H1 (cell line): ENCODE data around the gene CD248. TPM values are rescaled to one million over a fixed set of nuclear protein-coding genes. Genes with fewer than 3 reads are reported as not detected.

Experiments
- CTCF ChIA-PET: fragments of 300-600 bp; sonication (Branson Sonifier 250); formaldehyde crosslinking; loops from one replicate; lab custom pipeline; 2021; ENCODE audit not compliant: partially characterized antibody; lab: Charles Lee
- POLR2A ChIA-PET: fragments of 300-600 bp; sonication (Branson Sonifier 250); formaldehyde crosslinking; loops from one replicate; lab custom pipeline; 2021; ENCODE audit warnings: inconsistent platforms; ENCODE audit not compliant: partially characterized antibody; lab: Charles Lee
- DNase-seq, 2 experiments: peaks; one replicate each; pipeline versions ENCODE4 v3.0.0 to v3.0.0-alpha.2; 2010 to 2022; ENCODE audit warnings: low spot score in 2 of 2, low read depth in 1 of 2, mixed read lengths in 1 of 2
- FAIRE-seq: peaks from 2 replicates; lab custom pipeline; 2011; peaks lifted over from hg19 to GRCh38; lab: Jason Lieb, UNC
- H2AFZ ChIP-seq: 2 replicates; pipeline ENCODE4 v1.8.1; 2012; ENCODE audit warnings: low read length, inconsistent platforms
- H2AK5ac ChIP-seq: 2 replicates; pipeline ENCODE4 v1.6.1; 2013; ENCODE audit warnings: low read depth, low read length
- H2BK120ac ChIP-seq: replicated peaks from 2 replicates; pipeline ENCODE3; 2013; ENCODE audit warnings: low read depth, low read length, inconsistent platforms
- H2BK12ac ChIP-seq: 2 replicates; pipeline ENCODE4 v1.6.1; 2013; ENCODE audit warnings: low read depth, low read length
- H2BK15ac ChIP-seq: 2 replicates; pipeline ENCODE4 v1.6.1; 2013; ENCODE audit warnings: low read length
- H2BK20ac ChIP-seq: 2 replicates; pipeline ENCODE4 v1.6.1; 2013; ENCODE audit warnings: low read length
- H2BK5ac ChIP-seq: 2 replicates; pipeline ENCODE4 v1.6.1; 2013; ENCODE audit warnings: low read depth, low read length
- H3K14ac ChIP-seq: 2 replicates; pipeline ENCODE4 v1.6.1; 2013; ENCODE audit warnings: inconsistent platforms; ENCODE audit not compliant: insufficient read length
- H3K18ac ChIP-seq: 2 replicates; pipeline ENCODE4 v1.6.1; 2013; ENCODE audit warnings: low read length; ENCODE audit errors: extremely low read depth
- H3K23ac ChIP-seq: 2 replicates; pipeline ENCODE4 v1.6.1; 2013; ENCODE audit warnings: inconsistent platforms; ENCODE audit not compliant: insufficient read length
- H3K23me2 ChIP-seq: 2 replicates; pipeline ENCODE4 v1.6.1; 2013; ENCODE audit warnings: low read depth, low read length
- H3K27ac ChIP-seq: 2 replicates; pipeline ENCODE4 v1.6.1; 2011; ENCODE audit warnings: low read depth, low read length, inconsistent platforms
- H3K27me3 ChIP-seq, 4 experiments: replicated peaks in 1 of 4; 1 replicate in 1 of 4; 2 replicates in 3 of 4; pipeline versions ENCODE4 v1.6.1 to v1.8.1; 2011 to 2013; ENCODE audit warnings: low read length in 3 of 4, mild to moderate bottlenecking in 3 of 4, inconsistent platforms in 2 of 4, mixed read lengths in 2 of 4, moderate library complexity in 1 of 4; ENCODE audit not compliant: control insufficient read depth in 3 of 4, insufficient read depth in 3 of 4; ENCODE audit errors: extremely low read depth in 1 of 4
- H3K36me3 ChIP-seq, 4 experiments: 2 replicates each; pipeline versions ENCODE4 v1.6.1 to v1.8.1; 2011 to 2013; ENCODE audit warnings: mild to moderate bottlenecking in 4 of 4, low read length in 3 of 4, moderate library complexity in 2 of 4, control low read depth in 1 of 4, inconsistent platforms in 1 of 4; ENCODE audit not compliant: insufficient read depth in 4 of 4, control insufficient read depth in 2 of 4
- H3K4ac ChIP-seq: replicated peaks from 2 replicates; pipeline ENCODE3; 2013; ENCODE audit warnings: low read length, low read depth, mixed read lengths, inconsistent platforms; ENCODE audit not compliant: insufficient read length
- H3K4me1 ChIP-seq, 4 experiments: replicated peaks in 1 of 4; 1 replicate in 1 of 4; 2 replicates in 3 of 4; pipeline versions ENCODE4 v1.6.1 to v1.8.1; 2011 to 2013; ENCODE audit warnings: low read length in 3 of 4, inconsistent platforms in 2 of 4, mixed read lengths in 1 of 4; ENCODE audit not compliant: insufficient read depth in 4 of 4, control insufficient read depth in 3 of 4
- H3K4me2 ChIP-seq, 2 experiments: 2 replicates each; pipeline versions ENCODE4 v1.6.1 to v1.8.1; 2011 to 2013; ENCODE audit warnings: low read depth in 2 of 2, low read length in 2 of 2, control low read depth in 1 of 2, inconsistent platforms in 1 of 2, mild to moderate bottlenecking in 1 of 2; ENCODE audit not compliant: insufficient read depth in 1 of 2
- H3K4me3 ChIP-seq, 4 experiments: fragments of 200-600, 300-600 bp in 1 of 4; sonication (generic), shearing (Covaris generic), sonication (Bioruptor Twin) in 1 of 4; 2 replicates each; pipeline versions ENCODE4 v1.5.1 to v1.8.1; 2011 to 2016; ENCODE audit warnings: low read length in 4 of 4, low read depth in 3 of 4, control low read depth in 2 of 4, inconsistent platforms in 2 of 4, mild to moderate bottlenecking in 2 of 4, mixed read lengths in 1 of 4, moderate library complexity in 1 of 4; ENCODE audit not compliant: insufficient read depth in 2 of 4; ENCODE audit errors: extremely low read depth in 1 of 4
- H3K56ac ChIP-seq: replicated peaks from 2 replicates; pipeline ENCODE3; 2013; ENCODE audit warnings: low read depth, mild to moderate bottlenecking, mixed read lengths, low read length, inconsistent platforms; ENCODE audit not compliant: insufficient read length
- H3K79me1 ChIP-seq: 2 replicates; pipeline ENCODE4 v1.6.1; 2013; ENCODE audit warnings: low read depth, low read length, control low read depth
- H3K79me2 ChIP-seq, 2 experiments: 2 replicates each; pipeline versions ENCODE4 v1.6.1 to v1.8.1; 2012 to 2013; ENCODE audit warnings: low read length in 2 of 2, mild to moderate bottlenecking in 2 of 2, inconsistent platforms in 1 of 2; ENCODE audit not compliant: insufficient read depth in 2 of 2, control insufficient read depth in 1 of 2
- H3K9ac ChIP-seq, 4 experiments: replicated peaks in 1 of 4; 1 replicate in 1 of 4; 2 replicates in 3 of 4; pipeline versions ENCODE4 v1.6.1 to v1.8.1; 2011 to 2013; ENCODE audit warnings: low read depth in 3 of 4, low read length in 3 of 4, control low read depth in 2 of 4, mild to moderate bottlenecking in 2 of 4, moderate library complexity in 2 of 4, inconsistent platforms in 1 of 4; ENCODE audit errors: extremely low read depth in 1 of 4
- H3K9me3 ChIP-seq, 2 experiments: 2 replicates each; pipeline versions ENCODE4 v1.6.1 to v1.8.1; 2012 to 2013; ENCODE audit warnings: mild to moderate bottlenecking in 2 of 2, moderate library complexity in 2 of 2, control low read depth in 1 of 2, inconsistent platforms in 1 of 2, low read depth in 1 of 2, low read length in 1 of 2, mixed read lengths in 1 of 2; ENCODE audit not compliant: insufficient read depth in 2 of 2
- H4K20me1 ChIP-seq, 2 experiments: replicated peaks in 1 of 2; 2 replicates each; pipeline versions ENCODE3 to v1.8.1; 2011 to 2013; ENCODE audit warnings: inconsistent platforms in 2 of 2, low read length in 2 of 2, mild to moderate bottlenecking in 1 of 2; ENCODE audit not compliant: insufficient read depth in 2 of 2, control insufficient read depth in 1 of 2
- H4K5ac ChIP-seq: 2 replicates; pipeline ENCODE4 v1.6.1; 2013; ENCODE audit warnings: low read length, low read depth, mixed read lengths, inconsistent platforms; ENCODE audit not compliant: insufficient read length
- H4K8ac ChIP-seq: 2 replicates; pipeline ENCODE4 v1.8.0; 2013; ENCODE audit warnings: mild to moderate bottlenecking, moderate library complexity, low read length, inconsistent platforms; ENCODE audit not compliant: insufficient read depth; ENCODE audit errors: extremely low read depth
- H4K91ac ChIP-seq: replicated peaks from 2 replicates; pipeline ENCODE3; 2013; ENCODE audit warnings: low read length, mixed read lengths, inconsistent platforms; ENCODE audit not compliant: insufficient read length
- ASH2L ChIP-seq: fragments of 200-600, 300-600 bp; sonication (generic); IDR thresholded peaks from one replicate; pipeline ENCODE4 v1.7.1; 2017; ENCODE audit warnings: low read length
- POLR2AphosphoS5 ChIP-seq: IDR thresholded peaks from 2 replicates; pipeline ENCODE4 v1.6.1; 2011; ENCODE audit warnings: low read depth, low read length
- WGBS, 2 experiments: shearing (Covaris generic) in 1 of 2; methylation state at CpG; one replicate each; pipeline versions ENCODE4 v1.1.6 to v1.1.7; 2013 to 2015; ENCODE audit warnings: low lambda C conversion rate in 2 of 2, mixed read lengths in 2 of 2, inconsistent platforms in 1 of 2, low coverage in 1 of 2, missing lambda C conversion rate in 1 of 2; ENCODE audit not compliant: insufficient replicate concordance in 2 of 2, insufficient coverage in 1 of 2, insufficient read length in 1 of 2; ENCODE audit errors: extremely low coverage in 1 of 2, missing lambda C conversion rate in 1 of 2; 5-methylcytosine and 5-hydroxymethylcytosine counted together
- polyA plus RNA-seq, 7 experiments: library from polyadenylated mRNA; depleted of rRNA in 3 of 7; stranded (reverse) in 5 of 7; unstranded in 2 of 7; fragments of >200 nt in 5 of 7; fragments of 200-250 nt in 2 of 7; gene quantifications; 1 replicate in 5 of 7; 2 replicates in 1 of 7; 4 replicates in 1 of 7; pipeline versions ENCODE4 v1.2.1 to v1.2.3, GENCODE V29; 2011 to 2013; ENCODE audit warnings: missing spikeins in 2 of 7, mixed read lengths in 2 of 7
- total RNA-seq: library from RNA; stranded (reverse); fragmentation: NEBNext Ultra II Directional; extraction: Animal tissue kit (Norgen Biotek cat#: 25700); gene quantifications from 2 replicates; pipeline ENCODE4 v1.2.1, GENCODE V29; 2021
- TF ChIP-seq, protein P1 (sequence below): IDR thresholded peaks from 2 replicates; pipeline ENCODE4 v1.6.1; 2011; ENCODE audit warnings: low read depth, mild to moderate bottlenecking, low read length; ENCODE audit not compliant: insufficient read depth

The CD248 gene
- total and polyA plus RNA-seq, 2 of the 8 experiments (the other 6 are each of a cell fraction or from before 2014, with no cell fraction given), result 2.7 to 3.9 TPM

DNA sequence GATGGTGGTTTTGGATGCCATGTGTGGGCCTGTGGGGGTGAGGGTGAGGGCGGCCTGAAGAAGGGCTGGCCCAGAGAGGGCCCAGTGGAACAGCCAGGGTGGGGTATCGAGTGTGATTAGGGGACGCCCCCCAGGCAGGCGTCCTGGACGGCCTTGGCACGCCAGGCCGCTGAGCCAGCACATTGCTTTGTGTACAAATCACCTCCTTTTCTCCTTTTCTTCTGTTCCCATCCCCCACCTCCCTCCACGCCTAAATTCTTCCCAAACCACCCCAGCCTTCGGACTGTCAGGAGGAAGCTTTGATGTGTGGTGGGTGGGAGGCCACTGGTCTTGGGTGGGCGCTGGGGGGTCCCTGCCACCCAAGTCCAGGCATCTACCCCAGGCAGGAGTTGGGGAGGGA, 7.8 kb upstream of the CD248 start:
- H3K18ac ChIP-seq, result no peak overlapping the region; the same call in 1 of the 2 replicates
- no peak overlapping the region for H2AFZ ChIP-seq
- no peak overlapping the region for H3K14ac ChIP-seq
- H3K4ac ChIP-seq, result no peak overlapping the region
- H3K23me2 ChIP-seq, result peaks cover 3% of the 10 kb centered on the region; the same call in 1 of the 2 replicates
- CTCF ChIA-PET, result interaction anchor here (1.2 to 4.0 kb wide), 3 partner anchors 12 to 39 kb away, joined by 3 to 73 read pairs (median 6); no protein-coding TSS in a partner anchor
- 79% methylated on average over 9 of the region's 10 CpGs; no CpG with 5 or more reads in 1 of the 2 experiments for WGBS, 2 experiments
- TF ChIP-seq, protein P1, sequence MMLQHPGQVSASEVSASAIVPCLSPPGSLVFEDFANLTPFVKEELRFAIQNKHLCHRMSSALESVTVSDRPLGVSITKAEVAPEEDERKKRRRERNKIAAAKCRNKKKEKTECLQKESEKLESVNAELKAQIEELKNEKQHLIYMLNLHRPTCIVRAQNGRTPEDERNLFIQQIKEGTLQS, result no peak
- peak; percentile 37 for TF ChIP-seq ASH2L
- TF ChIP-seq POLR2AphosphoS5, result no peak
- TF ChIP-seq, all 59 proteins: peak for 1
- H4K91ac ChIP-seq, result peak overlapping the region; percentile 41
- peaks cover 5 to 13% (median 8%) of the 10 kb centered on the region in 4 experiments; a peak in 6 of 7 replicates for H3K4me1 ChIP-seq
- no peak overlapping the region for H4K5ac ChIP-seq
- no peak overlapping the region for H3K4me2 ChIP-seq
- H2BK5ac ChIP-seq, result peak overlapping the region; percentile 76
- POLR2A ChIA-PET, result interaction anchor here (1.2 to 2.2 kb wide), 2 partner anchors 11 to 13 kb away, joined by 3 to 6 read pairs; no protein-coding TSS in a partner anchor
- peaks cover 0 to 7% (median 6%) of the 10 kb centered on the region in 4 experiments; a peak in 3 of 7 replicates for H3K27me3 ChIP-seq
- H3K56ac ChIP-seq, result no peak overlapping the region
- no peaks in the 10 kb centered on the region for H3K79me1 ChIP-seq
- no peak overlapping the region for H3K4me3 ChIP-seq
- no peaks in the 10 kb centered on the region for H3K36me3 ChIP-seq
- H2BK20ac ChIP-seq, result no peak overlapping the region; the same call in 1 of the 2 replicates
- H2AK5ac ChIP-seq, result no peak overlapping the region
- H3K9me3 ChIP-seq, result no peaks in the 10 kb centered on the region
- no peak overlapping the region for H3K27ac ChIP-seq
- H3K79me2 ChIP-seq, result no peaks in the 10 kb centered on the region
- no peaks in the 10 kb centered on the region for H4K20me1 ChIP-seq
- H3K23ac ChIP-seq, result no peak overlapping the region
- peak overlapping the region; percentile 12; the same call in 1 of the 2 replicates for H2BK15ac ChIP-seq
- H4K8ac ChIP-seq, result peak overlapping the region; percentile 75
- no peak for DNase-seq
- no peak for FAIRE-seq
- no peak overlapping the region; a peak in 1 of 7 replicates for H3K9ac ChIP-seq
- 0 out of 2 replicates have a peak overlapping the region, but pooled peaks have one; percentile 5 for H2BK12ac ChIP-seq
- no peak overlapping the region for H2BK120ac ChIP-seq
